Frontal cortex (tissue), 4 donors: ENCODE data around the gene RAP1GAP2. TPM values are rescaled to one million over a fixed set of nuclear protein-coding genes. Genes with fewer than 3 reads are reported as not detected.
"Not testable (repeated sequence)": the region's sequence is repeated elsewhere in the genome, so short reads cannot be mapped to it uniquely, and the experiment has no call there.

Experiments used
- DNase-seq, 2 donors: peaks; one replicate each; pipeline ENCODE4 v3.0.0; 2012; ENCODE audit warnings: low spot score in 2 of 2
- FAIRE-seq: peaks from 2 replicates; lab custom pipeline; 2012; peaks lifted over from hg19 to GRCh38; lab: Jason Lieb, UNC
- total RNA-seq: library from RNA; depleted of rRNA; stranded (reverse); fragments of >200 nt; gene quantifications from one replicate; pipeline ENCODE4 v1.2.3, GENCODE V29; 2014
- donor health status: control.
- donor health status: control.
- donor health status: control.

Gene RAP1GAP2
- total RNA-seq, 1 donor from 2014 or later: 25.3 TPM

- FAIRE-seq (no peak), DNase-seq (no peak)
Observed at GRCh38 chr17:3027786-3028532, 231.7 kb downstream of the RAP1GAP2 start.

GRCh38 chr17:3029213-3029913 is 233.1 kb downstream of the RAP1GAP2 start:
- FAIRE-seq: no peak

GRCh38 chr17:3030096-3030495 is 233.9 kb downstream of the RAP1GAP2 start:
- FAIRE-seq (no peak), DNase-seq (no peak)

More at GRCh38 chr17:3029213-3029913, 233.1 kb downstream of the RAP1GAP2 start:
- DNase-seq: no peak

GRCh38 chr17:3030852-3031470 is 234.7 kb downstream of the RAP1GAP2 start:
- FAIRE-seq: not testable (repeated sequence)

GRCh38 chr17:3032258-3033247 is 236.3 kb downstream of the RAP1GAP2 start:
- DNase-seq (no peak), FAIRE-seq (no peak)

More at GRCh38 chr17:3030852-3031470, 234.7 kb downstream of the RAP1GAP2 start:
- DNase-seq: not testable (repeated sequence)

- DNase-seq: no peak
- FAIRE-seq: no peak
Observed at GRCh38 chr17:3033248-3033640, 237.0 kb downstream of the RAP1GAP2 start.

GRCh38 chr17:3033741-3034577 is 237.7 kb downstream of the RAP1GAP2 start:
- FAIRE-seq (no peak), DNase-seq (no peak)

- FAIRE-seq (no peak), DNase-seq (no peak)
Observed at GRCh38 chr17:3034578-3034920, 238.3 kb downstream of the RAP1GAP2 start.

GRCh38 chr17:3035256-3035967 is 239.2 kb downstream of the RAP1GAP2 start:
- no peak for FAIRE-seq
- no peak for DNase-seq

GRCh38 chr17:3035968-3036280 is 239.7 kb downstream of the RAP1GAP2 start:
- no peak for FAIRE-seq
- no peak for DNase-seq

- FAIRE-seq (no peak), DNase-seq (no peak)
Observed at GRCh38 chr17:3036800-3037199, 240.6 kb downstream of the RAP1GAP2 start.

- FAIRE-seq (no peak), DNase-seq (no peak)
Observed at GRCh38 chr17:3037259-3037658, 241.0 kb downstream of the RAP1GAP2 start.

- FAIRE-seq: no peak
- DNase-seq: no peak
Observed at GRCh38 chr17:3038941-3039340, 242.7 kb downstream of the RAP1GAP2 start.

- no peak for DNase-seq
- FAIRE-seq: no peak
Observed at GRCh38 chr17:3039736-3040135, 243.5 kb downstream of the RAP1GAP2 start.

GRCh38 chr17:3040882-3041281 is 244.6 kb downstream of the RAP1GAP2 start:
- FAIRE-seq (no peak), DNase-seq (no peak)

GRCh38 chr17:3043737-3044365 is 247.6 kb downstream of the RAP1GAP2 start:
- DNase-seq (no peak), FAIRE-seq (no peak)

- DNase-seq (no peak), FAIRE-seq (no peak)
Observed at GRCh38 chr17:3046753-3047152, 250.5 kb downstream of the RAP1GAP2 start.
